ENCODE data around the gene CORO2A.

CORO2A gene

GRCh38 chr9:98095401-98095800 is 97.0 kb downstream of the CORO2A start:
- H3K4me2 ChIP-seq (ENCODE audit: low read length), result no peak overlapping the region
- 0 out of 2 replicates have a peak, but pooled peaks cover under 1% of the 10 kb centered on the region for H3K79me2 ChIP-seq (ENCODE audit: control insufficient read depth, low read length)
- no peak overlapping the region for H3K27ac ChIP-seq (ENCODE audit: low read depth, low read length)

DNA sequence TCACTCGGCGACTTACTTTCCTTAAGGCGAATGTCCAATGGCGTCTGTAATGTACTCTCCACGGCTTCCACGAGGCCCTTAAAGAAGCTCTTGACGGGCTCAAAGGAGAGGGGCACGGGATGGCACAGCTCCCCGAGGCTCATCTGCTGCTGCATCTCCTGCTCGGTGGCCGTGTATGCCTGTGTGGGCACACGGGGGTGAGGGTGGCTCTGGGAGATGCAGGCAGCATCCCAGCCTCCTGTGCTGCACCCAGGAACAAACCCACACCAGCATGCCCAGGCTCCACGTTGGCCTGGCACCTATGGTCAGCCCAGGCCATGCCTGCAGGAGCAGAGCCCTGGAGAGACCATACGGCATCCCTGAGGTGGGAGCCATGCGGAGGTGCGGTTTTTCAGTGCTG is 97.6 kb downstream of the CORO2A start:
- peaks cover 45% of the 10 kb centered on the region for H3K36me3 ChIP-seq (ENCODE audit: control insufficient read depth, low read length)
- peaks cover 23% of the 10 kb centered on the region for H3K4me1 ChIP-seq (ENCODE audit: control insufficient read depth, low read length)
- H3K27ac ChIP-seq (ENCODE audit: low read depth, low read length), result no peak overlapping the region
- no peak for TF ChIP-seq EZH2phosphoT487 (IDR thresholded peaks at IDR 0.05; ENCODE audit: borderline replicate concordance, low read length)
- TF ChIP-seq, protein P1, sequence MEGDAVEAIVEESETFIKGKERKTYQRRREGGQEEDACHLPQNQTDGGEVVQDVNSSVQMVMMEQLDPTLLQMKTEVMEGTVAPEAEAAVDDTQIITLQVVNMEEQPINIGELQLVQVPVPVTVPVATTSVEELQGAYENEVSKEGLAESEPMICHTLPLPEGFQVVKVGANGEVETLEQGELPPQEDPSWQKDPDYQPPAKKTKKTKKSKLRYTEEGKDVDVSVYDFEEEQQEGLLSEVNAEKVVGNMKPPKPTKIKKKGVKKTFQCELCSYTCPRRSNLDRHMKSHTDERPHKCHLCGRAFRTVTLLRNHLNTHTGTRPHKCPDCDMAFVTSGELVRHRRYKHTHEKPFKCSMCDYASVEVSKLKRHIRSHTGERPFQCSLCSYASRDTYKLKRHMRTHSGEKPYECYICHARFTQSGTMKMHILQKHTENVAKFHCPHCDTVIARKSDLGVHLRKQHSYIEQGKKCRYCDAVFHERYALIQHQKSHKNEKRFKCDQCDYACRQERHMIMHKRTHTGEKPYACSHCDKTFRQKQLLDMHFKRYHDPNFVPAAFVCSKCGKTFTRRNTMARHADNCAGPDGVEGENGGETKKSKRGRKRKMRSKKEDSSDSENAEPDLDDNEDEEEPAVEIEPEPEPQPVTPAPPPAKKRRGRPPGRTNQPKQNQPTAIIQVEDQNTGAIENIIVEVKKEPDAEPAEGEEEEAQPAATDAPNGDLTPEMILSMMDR (IDR thresholded peaks at IDR 0.05; ENCODE audit: low read depth, low read length, poor library complexity, severe bottlenecking), result no peak
- no peaks in the 10 kb centered on the region for H3K9me3 ChIP-seq (ENCODE audit: control insufficient read depth, insufficient read depth, low read length)
- no peaks in the 10 kb centered on the region for H4K20me1 ChIP-seq (ENCODE audit: control insufficient read depth, insufficient read depth, low read depth, low read length)
- H3F3A ChIP-seq (ENCODE audit: control insufficient read depth, insufficient read depth), result 0 out of 2 replicates have a peak, but pooled peaks cover 4% of the 10 kb centered on the region
- no peak overlapping the region for H3K4me3 ChIP-seq (ENCODE audit: low read length)
- H3K27me3 ChIP-seq (ENCODE audit: control insufficient read depth, low read length), result no peaks in the 10 kb centered on the region
- no peak overlapping the region for H3K4me2 ChIP-seq (ENCODE audit: low read length)
- no peaks in the 10 kb centered on the region for H3K79me2 ChIP-seq (ENCODE audit: control insufficient read depth, low read length)
- H3K9me2 ChIP-seq (replicated peaks; ENCODE audit: control insufficient read depth, low read length), result no peaks in the 10 kb centered on the region

More at GRCh38 chr9:98095401-98095800, 97.0 kb downstream of the CORO2A start:
- TF ChIP-seq, protein P1 (IDR thresholded peaks at IDR 0.05; ENCODE audit: low read depth, low read length, poor library complexity, severe bottlenecking), result no peak
- no peak for TF ChIP-seq EZH2phosphoT487 (IDR thresholded peaks at IDR 0.05; ENCODE audit: borderline replicate concordance, low read length)
- H3K9me2 ChIP-seq (replicated peaks; ENCODE audit: control insufficient read depth, low read length), result no peaks in the 10 kb centered on the region
- H3K36me3 ChIP-seq (ENCODE audit: control insufficient read depth, low read length), result peaks cover 45% of the 10 kb centered on the region
- no peaks in the 10 kb centered on the region for H3K9me3 ChIP-seq (ENCODE audit: control insufficient read depth, insufficient read depth, low read length)
- 0 out of 2 replicates have a peak, but pooled peaks cover 4% of the 10 kb centered on the region for H3F3A ChIP-seq (ENCODE audit: control insufficient read depth, insufficient read depth)
- H3K27me3 ChIP-seq (ENCODE audit: control insufficient read depth, low read length), result no peaks in the 10 kb centered on the region
- no peaks in the 10 kb centered on the region for H4K20me1 ChIP-seq (ENCODE audit: control insufficient read depth, insufficient read depth, low read depth, low read length)
- H3K4me1 ChIP-seq (ENCODE audit: control insufficient read depth, low read length), result peaks cover 28% of the 10 kb centered on the region
- no peak overlapping the region for H3K4me3 ChIP-seq (ENCODE audit: low read length)

- peaks cover 17% of the 10 kb centered on the region for H3K4me1 ChIP-seq (ENCODE audit: control insufficient read depth, low read length)
- H4K20me1 ChIP-seq (ENCODE audit: control insufficient read depth, insufficient read depth, low read depth, low read length), result no peaks in the 10 kb centered on the region
- 0 out of 2 replicates have a peak, but pooled peaks cover 4% of the 10 kb centered on the region for H3F3A ChIP-seq (ENCODE audit: control insufficient read depth, insufficient read depth)
- H3K4me2 ChIP-seq (ENCODE audit: low read length), result no peak overlapping the region
- TF ChIP-seq, protein P1 (IDR thresholded peaks at IDR 0.05; ENCODE audit: low read depth, low read length, poor library complexity, severe bottlenecking), result no peak
- no peak for TF ChIP-seq EZH2phosphoT487 (IDR thresholded peaks at IDR 0.05; ENCODE audit: borderline replicate concordance, low read length)
- no peaks in the 10 kb centered on the region for H3K79me2 ChIP-seq (ENCODE audit: control insufficient read depth, low read length)
- no peaks in the 10 kb centered on the region for H3K27me3 ChIP-seq (ENCODE audit: control insufficient read depth, low read length)
- H3K4me3 ChIP-seq (ENCODE audit: low read length), result no peak overlapping the region
- H3K36me3 ChIP-seq (ENCODE audit: control insufficient read depth, low read length), result peaks cover 41% of the 10 kb centered on the region
- H3K9me3 ChIP-seq (ENCODE audit: control insufficient read depth, insufficient read depth, low read length), result no peaks in the 10 kb centered on the region
- no peaks in the 10 kb centered on the region for H3K9me2 ChIP-seq (replicated peaks; ENCODE audit: control insufficient read depth, low read length)
- H3K27ac ChIP-seq (ENCODE audit: low read depth, low read length), result no peak overlapping the region
These were observed 98.1 kb downstream of the CORO2A start for GRCh38 chr9:98094316-98094715.
